ENCODE results near the gene SLC6A13. TPM values are rescaled to one million over a fixed set of nuclear protein-coding genes. Genes with fewer than 3 reads are reported as not detected.

SLC6A13 gene
- total and polyA plus RNA-seq, 2 donors (not counting 1 experiment from before 2014, with no cell fraction given): 0.22 to 0.54 TPM

DNA sequence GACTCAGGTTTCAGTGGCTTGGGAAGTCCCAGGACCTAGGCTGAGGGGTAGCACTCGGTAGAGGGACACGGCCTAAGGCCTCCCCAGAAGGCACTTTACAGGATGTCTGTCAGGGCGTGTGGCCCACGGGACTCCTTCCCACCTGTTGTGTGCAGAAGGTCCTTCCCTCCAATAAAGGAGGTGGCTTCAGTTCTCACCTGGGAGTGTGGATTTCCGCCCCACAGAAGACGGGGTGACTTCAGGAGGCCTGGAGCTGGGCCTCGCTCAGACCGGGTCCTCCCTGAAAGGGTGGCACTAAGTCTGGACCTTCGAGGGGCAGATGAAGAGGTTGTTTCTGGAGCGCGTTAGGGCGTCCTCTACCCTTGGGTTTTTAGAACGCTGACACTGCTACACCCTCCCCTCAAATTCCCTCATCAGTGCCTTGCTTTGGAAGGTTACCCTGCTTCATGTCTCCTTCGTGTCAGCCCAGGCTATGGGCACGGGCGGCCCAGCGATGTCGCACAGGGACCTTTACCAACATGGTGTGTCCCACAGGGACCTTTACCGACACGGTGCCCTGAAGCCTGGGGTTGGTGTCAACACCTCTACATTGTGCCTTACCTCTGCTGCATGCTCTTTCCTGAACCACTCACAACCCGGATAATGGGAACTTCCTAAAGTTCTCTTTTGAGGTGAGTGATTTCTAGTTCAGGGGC, 55.7 kb downstream of the SLC6A13 start:
- H2AFZ ChIP-seq (ENCODE audit: insufficient read depth, low read depth, low read length, poor library complexity, severe bottlenecking): no peak overlapping the region
- ChIA-PET POLR2A (no interaction called here), CTCF (no interaction called here)
- DNase-seq (no peak), ATAC-seq (ENCODE audit: low read depth) (no peak)
- H3K27ac ChIP-seq (ENCODE audit: low read length in 2 of 2): no peak overlapping the region
- Mint-ChIP-seq H3K4me1 (no peaks in the 10 kb centered on the region), H3K27me3 (peaks cover 48% of the 10 kb centered on the region), H3K4me3 (no peak overlapping the region), H3K9me3 (ENCODE audit: insufficient read depth) (peaks cover 2% of the 10 kb centered on the region), H3K27ac (no peak overlapping the region)
- no peak overlapping the region for H3K4me2 ChIP-seq (replicated peaks; ENCODE audit: low read depth, low read length, poor library complexity, severe bottlenecking)
- no peaks in the 10 kb centered on the region for H3K36me3 ChIP-seq (replicated peaks in 1 of 2; ENCODE audit: control extremely low read depth in 1 of 2, control insufficient read depth in 1 of 2, extremely low read depth in 1 of 2, insufficient read depth in 2 of 2, low read length in 1 of 2)
- WGBS (ENCODE audit: insufficient coverage): 91% methylated on average over 16 of the region's 21 CpGs
- H3K4me1 ChIP-seq (ENCODE audit: control insufficient read depth in 2 of 2, insufficient read depth in 2 of 2, low read length in 2 of 2): peaks cover 0 to 3% of the 10 kb centered on the region in 2 donors
- no peak overlapping the region for H3K4me3 ChIP-seq (ENCODE audit: control extremely low read depth in 1 of 5, extremely low read depth in 1 of 5, insufficient read depth in 1 of 5, low read depth in 2 of 5, low read length in 4 of 5)
- no peak overlapping the region for H3K9ac ChIP-seq (ENCODE audit: low read length)
- H3K79me2 ChIP-seq (ENCODE audit: control insufficient read depth, insufficient read depth, low read length): no peaks in the 10 kb centered on the region
- TF ChIP-seq, protein P1, sequence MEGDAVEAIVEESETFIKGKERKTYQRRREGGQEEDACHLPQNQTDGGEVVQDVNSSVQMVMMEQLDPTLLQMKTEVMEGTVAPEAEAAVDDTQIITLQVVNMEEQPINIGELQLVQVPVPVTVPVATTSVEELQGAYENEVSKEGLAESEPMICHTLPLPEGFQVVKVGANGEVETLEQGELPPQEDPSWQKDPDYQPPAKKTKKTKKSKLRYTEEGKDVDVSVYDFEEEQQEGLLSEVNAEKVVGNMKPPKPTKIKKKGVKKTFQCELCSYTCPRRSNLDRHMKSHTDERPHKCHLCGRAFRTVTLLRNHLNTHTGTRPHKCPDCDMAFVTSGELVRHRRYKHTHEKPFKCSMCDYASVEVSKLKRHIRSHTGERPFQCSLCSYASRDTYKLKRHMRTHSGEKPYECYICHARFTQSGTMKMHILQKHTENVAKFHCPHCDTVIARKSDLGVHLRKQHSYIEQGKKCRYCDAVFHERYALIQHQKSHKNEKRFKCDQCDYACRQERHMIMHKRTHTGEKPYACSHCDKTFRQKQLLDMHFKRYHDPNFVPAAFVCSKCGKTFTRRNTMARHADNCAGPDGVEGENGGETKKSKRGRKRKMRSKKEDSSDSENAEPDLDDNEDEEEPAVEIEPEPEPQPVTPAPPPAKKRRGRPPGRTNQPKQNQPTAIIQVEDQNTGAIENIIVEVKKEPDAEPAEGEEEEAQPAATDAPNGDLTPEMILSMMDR (IDR thresholded peaks at IDR 0.05): no peak
- TF ChIP-seq EZH2 (IDR thresholded peaks at IDR 0.05; ENCODE audit: borderline replicate concordance, insufficient read depth, low read depth, low read length, poor library complexity, severe bottlenecking): no peak
- intact Hi-C loops (cut with micrococcal nuclease): no loop called here
- peaks cover 0 to 11% (median 0%) of the 10 kb centered on the region in 3 donors for H3K9me3 ChIP-seq (ENCODE audit: control extremely low read depth in 1 of 3, control insufficient read depth in 2 of 3, insufficient read depth in 1 of 3, low read length in 2 of 3)
- H4K20me1 ChIP-seq (ENCODE audit: control insufficient read depth, insufficient read depth, low read length, poor library complexity, severe bottlenecking): no peaks in the 10 kb centered on the region
- peaks cover 0 to 37% (median 8%) of the 10 kb centered on the region in 4 experiments for H3K27me3 ChIP-seq (replicated peaks in 1 of 4; ENCODE audit: control extremely low read depth in 1 of 4, control insufficient read depth in 3 of 4, insufficient read depth in 4 of 4, low read length in 3 of 4)

DNA sequence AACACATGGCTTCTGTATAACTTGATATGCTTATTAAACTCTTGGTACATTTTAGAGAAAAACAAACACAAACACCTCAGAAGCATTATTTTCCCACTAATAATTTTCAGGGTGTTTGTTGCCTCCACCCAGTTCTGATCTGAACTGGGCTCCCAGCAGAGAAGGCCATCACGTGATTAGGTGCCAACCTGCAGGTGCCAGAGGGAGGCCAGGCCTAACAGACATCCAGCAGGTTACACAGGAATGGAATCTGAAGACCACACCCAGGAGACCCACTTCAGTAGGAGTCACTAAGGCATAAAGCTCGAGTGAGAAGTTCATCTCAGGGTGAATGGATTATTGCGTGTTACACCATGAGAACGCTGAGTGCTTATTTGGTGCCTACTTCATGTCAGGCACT, 57.6 kb downstream of the SLC6A13 start:
- intact Hi-C loops (cut with micrococcal nuclease): no loop called here
- peaks cover 2% of the 10 kb centered on the region for H3K9me3 Mint-ChIP-seq (ENCODE audit: insufficient read depth)
- DNase-seq: no peak
- ATAC-seq (ENCODE audit: low read depth): no peak
- Histone ChIP-seq H3K27me3 (replicated peaks in 1 of 4; ENCODE audit: control extremely low read depth in 1 of 4, control insufficient read depth in 3 of 4, insufficient read depth in 4 of 4, low read length in 3 of 4) (peaks cover 0 to 33% (median 6%) of the 10 kb centered on the region in 4 experiments), H3K79me2 (ENCODE audit: control insufficient read depth, insufficient read depth, low read length) (no peaks in the 10 kb centered on the region), H2AFZ (ENCODE audit: insufficient read depth, low read depth, low read length, poor library complexity, severe bottlenecking) (no peak overlapping the region), H3K36me3 (replicated peaks in 1 of 2; ENCODE audit: control extremely low read depth in 1 of 2, control insufficient read depth in 1 of 2, extremely low read depth in 1 of 2, insufficient read depth in 2 of 2, low read length in 1 of 2) (no peaks in the 10 kb centered on the region), H3K4me1 (ENCODE audit: control insufficient read depth in 2 of 2, insufficient read depth in 2 of 2, low read length in 2 of 2) (peaks cover 0 to 3% of the 10 kb centered on the region in 2 donors), H3K4me3 (ENCODE audit: control extremely low read depth in 1 of 5, extremely low read depth in 1 of 5, insufficient read depth in 1 of 5, low read depth in 2 of 5, low read length in 4 of 5) (no peak overlapping the region), H3K9me3 (ENCODE audit: control extremely low read depth in 1 of 3, control insufficient read depth in 2 of 3, insufficient read depth in 1 of 3, low read length in 2 of 3) (peaks cover 0 to 11% (median 0%) of the 10 kb centered on the region in 3 donors), H3K4me2 (replicated peaks; ENCODE audit: low read depth, low read length, poor library complexity, severe bottlenecking) (no peak overlapping the region), H3K9ac (ENCODE audit: low read length) (no peak overlapping the region), H4K20me1 (ENCODE audit: control insufficient read depth, insufficient read depth, low read length, poor library complexity, severe bottlenecking) (no peaks in the 10 kb centered on the region), H3K27ac (ENCODE audit: low read length in 2 of 2) (no peak overlapping the region)
- 97% methylated on average over 3 of the region's 4 CpGs for WGBS (ENCODE audit: insufficient coverage)
- H3K27ac Mint-ChIP-seq: no peak overlapping the region
- no peak overlapping the region for H3K4me3 Mint-ChIP-seq
- peaks cover 37% of the 10 kb centered on the region for H3K27me3 Mint-ChIP-seq
- ChIA-PET POLR2A (no interaction called here), CTCF (no interaction called here)
- TF ChIP-seq EZH2 (IDR thresholded peaks at IDR 0.05; ENCODE audit: borderline replicate concordance, insufficient read depth, low read depth, low read length, poor library complexity, severe bottlenecking): no peak
- TF ChIP-seq, protein P1 (IDR thresholded peaks at IDR 0.05): no peak
- no peaks in the 10 kb centered on the region for H3K4me1 Mint-ChIP-seq

Measured in B cell (primary cell).